ENCODE data around the gene RPS6KA2.
A peak's percentile ranks its signal among the peaks of the same experiment; 100 is the strongest.
"Not testable (repeated sequence)": the region's sequence is repeated elsewhere in the genome, so short reads cannot be mapped to it uniquely, and the experiment has no call there.

The RPS6KA2 gene

GRCh38 chr6:166554316-166554715, 72.7 kb downstream of the RPS6KA2 start:
- ATAC-seq (no peak), DNase-seq (no peak)
- no peaks in the 10 kb centered on the region for H3K9me3 Mint-ChIP-seq
- no peak overlapping the region for H3K27ac Mint-ChIP-seq
- H3K4me1 Mint-ChIP-seq: peaks cover 13% of the 10 kb centered on the region
- H3K4me3 Mint-ChIP-seq: no peak overlapping the region
- peaks cover 15% of the 10 kb centered on the region for H3K27me3 Mint-ChIP-seq

GRCh38 chr6:166553563-166554271, 73.3 kb downstream of the RPS6KA2 start:
- peaks cover 13% of the 10 kb centered on the region for H3K4me1 Mint-ChIP-seq
- DNase-seq (no peak), ATAC-seq (no peak)
- no peak overlapping the region for H3K4me3 Mint-ChIP-seq
- no peaks in the 10 kb centered on the region for H3K9me3 Mint-ChIP-seq
- H3K27ac Mint-ChIP-seq: no peak overlapping the region
- H3K27me3 Mint-ChIP-seq: peaks cover 15% of the 10 kb centered on the region

GRCh38 chr6:166552600-166552999, 74.5 kb downstream of the RPS6KA2 start:
- no peak overlapping the region for H3K4me3 Mint-ChIP-seq
- no peaks in the 10 kb centered on the region for H3K9me3 Mint-ChIP-seq
- DNase-seq: no peak
- no peak for ATAC-seq
- no peak overlapping the region for H3K27ac Mint-ChIP-seq
- H3K4me1 Mint-ChIP-seq: peaks cover 13% of the 10 kb centered on the region
- peaks cover 15% of the 10 kb centered on the region for H3K27me3 Mint-ChIP-seq

GRCh38 chr6:166551754-166552495, 75.1 kb downstream of the RPS6KA2 start:
- DNase-seq (no peak), ATAC-seq (no peak)
- H3K27ac Mint-ChIP-seq: no peak overlapping the region
- H3K4me1 Mint-ChIP-seq: peaks cover 7% of the 10 kb centered on the region
- no peak overlapping the region for H3K4me3 Mint-ChIP-seq
- no peaks in the 10 kb centered on the region for H3K9me3 Mint-ChIP-seq
- H3K27me3 Mint-ChIP-seq: peaks cover 10% of the 10 kb centered on the region

GRCh38 chr6:166546653-166547052, 80.4 kb downstream of the RPS6KA2 start:
- no peak for ATAC-seq
- Mint-ChIP-seq H3K27me3 (no peaks in the 10 kb centered on the region), H3K4me1 (peaks cover 6% of the 10 kb centered on the region), H3K27ac (no peak overlapping the region), H3K4me3 (no peak overlapping the region), H3K9me3 (no peaks in the 10 kb centered on the region)
- DNase-seq: no peak

- Mint-ChIP-seq H3K27ac (peak overlapping the region in 1 of 2 donors; percentile 16), H3K4me1 (peaks cover 18% of the 10 kb centered on the region), H3K4me3 (no peak overlapping the region), H3K9me3 (no peaks in the 10 kb centered on the region), H3K27me3 (no peaks in the 10 kb centered on the region)
- ATAC-seq (no peak), DNase-seq (no peak)
These were observed 81.7 kb downstream of the RPS6KA2 start for GRCh38 chr6:166545156-166546034.

- H3K4me3 Mint-ChIP-seq: no peak overlapping the region
- no peaks in the 10 kb centered on the region for H3K27me3 Mint-ChIP-seq
- H3K4me1 Mint-ChIP-seq: peaks cover 22% of the 10 kb centered on the region
- H3K9me3 Mint-ChIP-seq: no peaks in the 10 kb centered on the region
- ATAC-seq: no peak
- DNase-seq: no peak
- H3K27ac Mint-ChIP-seq: peak overlapping the region in 1 of 2 donors; percentile 77
These were observed 82.8 kb downstream of the RPS6KA2 start for GRCh38 chr6:166544296-166544605.

GRCh38 chr6:166543603-166544295, 83.3 kb downstream of the RPS6KA2 start:
- H3K4me3 Mint-ChIP-seq: no peak overlapping the region
- H3K27me3 Mint-ChIP-seq: no peaks in the 10 kb centered on the region
- H3K27ac Mint-ChIP-seq: no peak overlapping the region
- peaks cover 27% of the 10 kb centered on the region for H3K4me1 Mint-ChIP-seq
- DNase-seq (no peak), ATAC-seq (no peak)
- H3K9me3 Mint-ChIP-seq: no peaks in the 10 kb centered on the region

- Mint-ChIP-seq H3K27ac (no peak overlapping the region), H3K9me3 (no peaks in the 10 kb centered on the region), H3K4me1 (peaks cover 30% of the 10 kb centered on the region), H3K27me3 (no peaks in the 10 kb centered on the region), H3K4me3 (no peak overlapping the region)
- DNase-seq: no peak
- no peak for ATAC-seq
These were observed 84.5 kb downstream of the RPS6KA2 start for GRCh38 chr6:166542580-166542912.

GRCh38 chr6:166541876-166542579, 85.0 kb downstream of the RPS6KA2 start:
- H3K27ac Mint-ChIP-seq: peak overlapping the region; percentile 36 to 73
- peaks cover 30% of the 10 kb centered on the region for H3K4me1 Mint-ChIP-seq
- H3K4me3 Mint-ChIP-seq: peak overlapping the region; percentile 27 to 54
- no peaks in the 10 kb centered on the region for H3K9me3 Mint-ChIP-seq
- ATAC-seq (no peak), DNase-seq (no peak)
- no peaks in the 10 kb centered on the region for H3K27me3 Mint-ChIP-seq

GRCh38 chr6:166541366-166541765, 85.7 kb downstream of the RPS6KA2 start:
- peaks cover 30% of the 10 kb centered on the region for H3K4me1 Mint-ChIP-seq
- peak; percentile 4 for ATAC-seq
- H3K27ac Mint-ChIP-seq: peak overlapping the region in 1 of 2 donors; percentile 73
- no peaks in the 10 kb centered on the region for H3K27me3 Mint-ChIP-seq
- H3K4me3 Mint-ChIP-seq: peak overlapping the region; percentile 45 to 54
- H3K9me3 Mint-ChIP-seq: no peaks in the 10 kb centered on the region
- DNase-seq: no peak

GRCh38 chr6:166540631-166541331, 86.3 kb downstream of the RPS6KA2 start:
- no peaks in the 10 kb centered on the region for H3K27me3 Mint-ChIP-seq
- peak; percentile 88 for ATAC-seq
- peak overlapping the region; percentile 45 to 54 for H3K4me3 Mint-ChIP-seq
- peak; percentile 22 to 41 for DNase-seq
- H3K27ac Mint-ChIP-seq: no peak overlapping the region
- no peaks in the 10 kb centered on the region for H3K9me3 Mint-ChIP-seq
- H3K4me1 Mint-ChIP-seq: peaks cover 30% of the 10 kb centered on the region

GRCh38 chr6:166539543-166539942, 87.5 kb downstream of the RPS6KA2 start:
- H3K27me3 Mint-ChIP-seq: no peaks in the 10 kb centered on the region

GRCh38 chr6:166539011-166539385, 88.1 kb downstream of the RPS6KA2 start:
- peak overlapping the region in 1 of 2 donors; percentile 64 for H3K27ac Mint-ChIP-seq
- ATAC-seq, H3K9me3 Mint-ChIP-seq, DNase-seq, H3K4me3 Mint-ChIP-seq, H3K27me3 Mint-ChIP-seq: not testable (repeated sequence)
- peaks cover 30% of the 10 kb centered on the region for H3K4me1 Mint-ChIP-seq

More at GRCh38 chr6:166539543-166539942, 87.5 kb downstream of the RPS6KA2 start:
- H3K4me3 Mint-ChIP-seq: no peak overlapping the region
- H3K27ac Mint-ChIP-seq: no peak overlapping the region
- ATAC-seq (no peak), DNase-seq (no peak)
- peaks cover 30% of the 10 kb centered on the region for H3K4me1 Mint-ChIP-seq
- no peaks in the 10 kb centered on the region for H3K9me3 Mint-ChIP-seq

Data from stimulated activated naive CD8-positive, alpha-beta T cell treated with anti-CD3 and anti-CD28 coated beads, Interleukin-15, amount 100 ng/mL, for 72 hours (primary cell).